HG03175 (cell line): ENCODE measurements around the gene HS6ST2.
A peak's percentile ranks its signal among the peaks of the same experiment; 100 is the strongest.

Source experiments
- ATAC-seq: cut with Tn5 transposase; IDR thresholded peaks from one replicate; pipeline ENCODE4 v1.9.1; 2021; ENCODE audit warnings: mild to moderate bottlenecking, moderate library complexity; ENCODE audit not compliant: unreplicated experiment

HS6ST2 gene

GRCh38 chrX:132748268-132748667 lies 210.2 kb downstream of the HS6ST2 start:
- no peak for ATAC-seq

GRCh38 chrX:132745593-132745992 lies 212.8 kb downstream of the HS6ST2 start:
- no peak for ATAC-seq

DNA sequence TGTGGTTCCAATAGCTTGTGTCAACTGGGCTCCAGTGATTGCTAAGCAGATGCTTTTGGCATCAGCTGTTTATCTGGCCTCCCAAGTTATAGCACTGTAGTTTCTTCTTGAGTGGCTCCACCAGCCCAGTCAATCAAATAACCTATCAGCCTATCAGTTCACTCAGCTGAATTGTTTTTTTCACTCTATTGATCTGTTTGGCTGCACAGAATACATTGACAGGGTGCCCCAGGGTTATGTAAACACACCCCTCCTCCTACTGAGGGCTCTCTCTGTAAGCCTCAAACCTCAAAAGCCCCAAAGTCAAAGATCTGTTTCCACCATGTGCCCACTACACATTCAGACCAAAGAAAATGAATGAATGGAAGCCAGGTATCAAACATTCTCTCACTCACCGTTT lies 214.0 kb downstream of the HS6ST2 start:
- no peak for ATAC-seq

DNA sequence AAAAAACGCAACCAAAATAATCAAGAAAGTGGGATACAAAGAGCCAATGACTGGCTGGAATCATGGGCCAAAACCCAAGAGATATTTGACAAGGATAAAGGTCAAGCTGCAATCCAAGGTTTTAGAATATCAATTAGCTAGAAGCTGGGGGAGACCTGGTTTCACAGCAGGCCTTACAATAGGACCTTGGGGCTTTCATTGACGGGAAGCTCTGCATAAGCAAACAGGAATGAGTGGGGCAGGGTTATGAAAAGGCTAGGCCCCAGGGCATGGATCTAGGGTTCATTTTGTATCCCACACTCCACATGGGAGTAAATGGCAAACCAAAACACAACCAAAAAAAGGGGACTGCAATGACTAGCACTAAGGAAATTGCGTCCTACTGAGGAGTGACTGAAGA lies 215.3 kb downstream of the HS6ST2 start:
- ATAC-seq: no peak

GRCh38 chrX:132742246-132742645 lies 216.2 kb downstream of the HS6ST2 start:
- no peak for ATAC-seq

GRCh38 chrX:132741689-132742088 lies 216.7 kb downstream of the HS6ST2 start:
- no peak for ATAC-seq

GRCh38 chrX:132740316-132741123 lies 217.9 kb downstream of the HS6ST2 start:
- no peak for ATAC-seq

GRCh38 chrX:132738951-132739350 lies 219.5 kb downstream of the HS6ST2 start:
- ATAC-seq: no peak

GRCh38 chrX:132737743-132738142 lies 220.7 kb downstream of the HS6ST2 start:
- peak; percentile 46 for ATAC-seq

GRCh38 chrX:132732236-132732635 lies 226.2 kb downstream of the HS6ST2 start:
- ATAC-seq: no peak

DNA sequence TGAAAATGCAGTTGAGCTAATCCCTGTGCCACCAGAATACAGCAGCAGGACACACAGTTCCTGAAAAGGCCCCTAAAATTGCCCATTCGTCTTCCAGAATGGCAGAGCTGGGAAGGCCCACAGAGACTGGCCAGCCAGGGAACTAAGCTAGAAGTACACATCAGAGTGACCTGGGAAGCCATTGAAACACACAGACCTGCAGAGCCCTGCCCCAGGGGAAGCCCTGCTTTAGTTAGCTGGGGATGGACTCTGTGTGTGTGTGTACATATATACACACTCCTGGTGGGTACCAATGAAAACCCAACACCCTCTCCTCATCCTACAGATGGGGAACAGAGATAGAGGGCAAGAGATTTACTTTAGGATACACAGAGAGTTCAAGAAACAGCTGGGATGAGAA lies 227.7 kb downstream of the HS6ST2 start:
- no peak for ATAC-seq

DNA sequence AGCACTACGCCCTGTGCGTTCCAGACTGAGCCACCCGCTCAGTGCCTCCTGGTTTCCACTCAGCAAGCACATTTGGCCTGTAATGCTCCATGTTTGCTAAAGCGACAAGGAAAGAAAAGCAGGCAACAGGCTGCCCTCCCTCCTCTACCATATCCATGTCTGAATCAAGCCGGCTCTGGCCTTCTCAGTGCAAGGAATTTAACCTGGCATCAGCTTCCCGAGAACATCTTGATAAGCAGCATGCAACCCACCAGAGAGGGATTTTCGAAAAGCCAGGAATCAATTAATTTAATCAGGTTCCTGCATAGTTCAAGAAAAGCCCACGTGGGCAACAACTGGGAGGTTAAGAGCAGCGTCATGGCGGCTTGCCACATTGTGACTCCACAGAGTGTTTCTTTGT lies 228.2 kb downstream of the HS6ST2 start:
- ATAC-seq: no peak

DNA sequence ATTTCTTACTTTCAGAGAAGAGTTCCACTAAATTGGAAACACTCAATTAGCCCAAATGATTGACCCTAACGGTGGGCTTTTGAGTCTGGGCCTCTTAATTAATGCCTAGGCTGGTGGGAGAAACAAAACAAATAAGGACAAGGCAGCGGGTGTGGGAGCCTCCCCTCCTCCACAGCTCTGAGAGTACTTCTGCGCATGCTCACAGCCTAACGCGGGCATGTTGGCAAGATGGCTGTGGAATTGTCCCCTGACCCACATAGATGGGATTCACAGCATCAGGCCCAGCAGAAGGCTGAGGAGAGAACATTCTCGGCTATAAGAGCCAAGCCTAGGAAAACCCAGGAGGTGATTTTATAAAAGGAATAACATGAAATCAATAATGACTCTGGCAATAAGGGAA lies 230.1 kb downstream of the HS6ST2 start:
- ATAC-seq: no peak

- no peak for ATAC-seq
These were observed 239.9 kb downstream of the HS6ST2 start for GRCh38 chrX:132718431-132718958.

GRCh38 chrX:132716006-132716405 lies 242.4 kb downstream of the HS6ST2 start:
- no peak for ATAC-seq

DNA sequence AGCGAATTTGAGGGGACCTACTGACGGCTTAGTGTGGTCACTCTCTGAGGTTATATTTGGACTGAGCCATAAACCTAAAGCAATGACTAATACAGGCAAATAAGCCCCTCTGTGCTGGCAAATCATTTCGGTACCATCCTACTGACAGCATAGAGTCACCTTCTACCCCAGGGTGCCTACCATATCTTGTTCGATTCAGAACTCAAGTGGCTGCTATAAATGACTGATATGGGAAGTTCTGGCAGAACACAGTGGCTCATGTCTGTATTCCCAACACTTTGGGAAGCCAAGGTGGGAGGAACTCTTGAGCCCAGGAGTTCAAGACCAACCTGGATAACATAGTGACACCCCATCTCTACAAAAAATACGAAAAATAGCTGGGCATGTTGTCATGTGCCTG lies 243.5 kb downstream of the HS6ST2 start:
- ATAC-seq: no peak

- no peak for ATAC-seq
These were observed 246.1 kb downstream of the HS6ST2 start for GRCh38 chrX:132712350-132712749.

DNA sequence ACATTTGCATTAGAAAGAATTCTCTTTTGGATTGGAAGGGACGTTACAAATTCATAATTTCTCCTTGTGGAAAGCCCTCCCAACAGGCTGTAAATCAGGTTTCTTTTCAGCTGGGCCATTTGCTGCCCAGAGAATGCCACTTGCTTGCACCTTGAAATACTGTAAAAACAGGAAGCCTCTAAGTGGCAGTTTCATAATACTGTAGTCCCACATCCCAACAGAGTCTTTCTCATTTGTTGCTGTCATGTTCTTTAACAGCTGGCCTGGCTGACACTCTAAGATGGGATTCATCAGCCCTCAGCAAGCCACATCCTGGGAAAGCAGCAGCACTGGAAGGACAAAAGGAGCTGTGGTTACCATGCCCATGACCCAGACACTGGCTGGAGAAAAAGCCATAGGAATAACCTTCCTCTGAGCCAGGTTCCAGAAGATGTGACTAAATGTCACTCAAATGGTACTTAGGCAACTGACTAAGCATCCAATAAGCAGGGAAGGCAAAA lies 247.7 kb downstream of the HS6ST2 start:
- ATAC-seq: no peak

DNA sequence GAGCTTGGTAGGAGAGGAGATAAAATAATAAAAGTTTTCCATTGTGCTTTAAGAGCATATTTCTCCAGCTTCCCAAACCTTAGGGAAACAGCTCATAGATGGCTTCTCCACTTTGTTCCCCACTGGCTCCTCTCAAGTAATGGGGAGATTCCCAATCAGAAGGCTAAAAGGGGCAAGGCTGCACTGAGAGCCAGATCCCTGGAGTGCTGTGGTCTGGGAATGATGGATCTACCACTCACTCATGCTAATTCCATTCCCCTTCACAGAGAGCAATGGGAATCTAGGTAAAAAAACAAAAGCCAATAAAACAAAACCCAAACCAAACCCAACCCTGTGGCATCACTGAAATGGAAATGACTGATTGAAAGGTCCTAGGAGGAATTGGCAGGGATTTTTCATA lies 249.9 kb downstream of the HS6ST2 start:
- no peak for ATAC-seq

- ATAC-seq: no peak
These were observed 253.7 kb downstream of the HS6ST2 start for GRCh38 chrX:132704769-132705168.

- ATAC-seq: no peak
These were observed 264.0 kb downstream of the HS6ST2 start for GRCh38 chrX:132694382-132694781.

- ATAC-seq: no peak
These were observed 265.9 kb downstream of the HS6ST2 start for GRCh38 chrX:132692526-132692925.

- ATAC-seq: no peak
These were observed 266.4 kb downstream of the HS6ST2 start for GRCh38 chrX:132692066-132692465.
